ENCODE data around the gene PDXK. TPM values are rescaled to one million over a fixed set of nuclear protein-coding genes. Genes with fewer than 3 reads are reported as not detected.
A peak's percentile ranks its signal among the peaks of the same experiment; 100 is the strongest.

The PDXK gene
- total and polyA plus RNA-seq, 4 experiments from 2014 or later = 37.5 to 94.3 (median 77.4) TPM

- Histone ChIP-seq H3K27ac (ENCODE audit: low read depth, low read length) (no peak overlapping the region), H3K27me3 (ENCODE audit: insufficient read depth, low read length) (no peaks in the 10 kb centered on the region), H3K9me3 (ENCODE audit: control insufficient read depth in 1 of 2, low read length in 2 of 2) (no peaks in the 10 kb centered on the region), H3K4me3 (ENCODE audit: low read length in 2 of 2) (no peak overlapping the region), H3K4me1 (ENCODE audit: insufficient read depth, low read length) (peaks cover 14% of the 10 kb centered on the region), H3K36me3 (ENCODE audit: insufficient read depth, low read length) (no peaks in the 10 kb centered on the region)
- peaks cover 7 to 17% (median 13%) of the 10 kb centered on the region in 4 donors for H3K4me1 Mint-ChIP-seq
- intact Hi-C loops (cut with micrococcal nuclease) = no loop called here
- no peaks in the 10 kb centered on the region for H3K36me3 Mint-ChIP-seq
- peak overlapping the region in 2 of 7 donors; percentile 22 to 52 for H3K27ac Mint-ChIP-seq
- ChIA-PET POLR2A (ENCODE audit: partially characterized antibody) (no interaction called here), CTCF (ENCODE audit: partially characterized antibody) (no interaction called here)
- DNase-seq = no peak
- H3K9me3 Mint-ChIP-seq = no peaks in the 10 kb centered on the region
- no peaks in the 10 kb centered on the region for H3K27me3 Mint-ChIP-seq
- no peak overlapping the region for H3K4me3 Mint-ChIP-seq
Measured at GRCh38 chr21:43782431-43783097, 63.6 kb downstream of the PDXK start.

- H3K9me3 Mint-ChIP-seq = no peaks in the 10 kb centered on the region
- peak overlapping the region in 1 of 7 donors; percentile 52 for H3K27ac Mint-ChIP-seq
- H3K27me3 ChIP-seq (ENCODE audit: insufficient read depth, low read length) = no peaks in the 10 kb centered on the region
- peaks cover 7 to 12% (median 10%) of the 10 kb centered on the region in 4 donors for H3K4me1 Mint-ChIP-seq
- ChIA-PET POLR2A (ENCODE audit: partially characterized antibody) (no interaction called here), CTCF (ENCODE audit: partially characterized antibody) (no interaction called here)
- intact Hi-C loops (cut with micrococcal nuclease) = no loop called here
- no peaks in the 10 kb centered on the region for H3K27me3 Mint-ChIP-seq
- no peak overlapping the region for H3K27ac ChIP-seq (ENCODE audit: low read depth, low read length)
- H3K4me3 ChIP-seq (ENCODE audit: low read length in 2 of 2) = no peak overlapping the region
- no peak overlapping the region for H3K4me3 Mint-ChIP-seq
- DNase-seq = no peak
- peaks cover 10% of the 10 kb centered on the region for H3K4me1 ChIP-seq (ENCODE audit: insufficient read depth, low read length)
- H3K36me3 ChIP-seq (ENCODE audit: insufficient read depth, low read length) = no peaks in the 10 kb centered on the region
- H3K9me3 ChIP-seq (ENCODE audit: control insufficient read depth in 1 of 2, low read length in 2 of 2) = no peaks in the 10 kb centered on the region
- H3K36me3 Mint-ChIP-seq = no peaks in the 10 kb centered on the region
Measured at GRCh38 chr21:43783098-43783700, 64.3 kb downstream of the PDXK start.

- no peak overlapping the region for H3K27ac ChIP-seq (ENCODE audit: low read depth, low read length)
- H3K4me3 ChIP-seq (ENCODE audit: low read length in 2 of 2) = no peak overlapping the region
- peaks cover 0 to 1% (median 0%) of the 10 kb centered on the region in 8 donors for H3K9me3 Mint-ChIP-seq
- peaks cover 2 to 10% (median 4%) of the 10 kb centered on the region in 4 donors for H3K4me1 Mint-ChIP-seq
- no peaks in the 10 kb centered on the region for H3K27me3 Mint-ChIP-seq
- no peaks in the 10 kb centered on the region for H3K27me3 ChIP-seq (ENCODE audit: insufficient read depth, low read length)
- no peak overlapping the region for H3K4me3 Mint-ChIP-seq
- DNase-seq = no peak
- no peaks in the 10 kb centered on the region for H3K9me3 ChIP-seq (ENCODE audit: control insufficient read depth in 1 of 2, low read length in 2 of 2)
- H3K36me3 ChIP-seq (ENCODE audit: insufficient read depth, low read length) = no peaks in the 10 kb centered on the region
- ChIA-PET POLR2A (ENCODE audit: partially characterized antibody) (no interaction called here), CTCF (ENCODE audit: partially characterized antibody) (no interaction called here)
- intact Hi-C loops (cut with micrococcal nuclease) = no loop called here
- H3K27ac Mint-ChIP-seq = no peak overlapping the region
- H3K4me1 ChIP-seq (ENCODE audit: insufficient read depth, low read length) = peaks cover 9% of the 10 kb centered on the region
- peaks cover 0 to 7% of the 10 kb centered on the region in 2 donors for H3K36me3 Mint-ChIP-seq
Measured at GRCh38 chr21:43785134-43785533, 66.2 kb downstream of the PDXK start.

- H3K9me3 ChIP-seq (ENCODE audit: control insufficient read depth in 1 of 2, low read length in 2 of 2) = no peaks in the 10 kb centered on the region
- peak overlapping the region in 1 of 7 donors; percentile 49 for H3K27ac Mint-ChIP-seq
- no peaks in the 10 kb centered on the region for H3K27me3 Mint-ChIP-seq
- peaks cover 21% of the 10 kb centered on the region for H3K4me1 ChIP-seq (ENCODE audit: insufficient read depth, low read length)
- CTCF ChIA-PET (ENCODE audit: partially characterized antibody) = no interaction called here
- intact Hi-C loops (cut with micrococcal nuclease) = no loop called here
- POLR2A ChIA-PET (ENCODE audit: partially characterized antibody) = no interaction called here
- H3K4me3 ChIP-seq (ENCODE audit: low read length in 2 of 2) = no peak overlapping the region
- H3K4me3 Mint-ChIP-seq = peak overlapping the region in 4 of 8 donors; percentile 7 to 51 (median 22)
- H3K36me3 ChIP-seq (ENCODE audit: insufficient read depth, low read length) = peaks cover 3% of the 10 kb centered on the region
- H3K27me3 ChIP-seq (ENCODE audit: insufficient read depth, low read length) = no peaks in the 10 kb centered on the region
- DNase-seq = no peak
- no peak overlapping the region for H3K27ac ChIP-seq (ENCODE audit: low read depth, low read length)
- H3K4me1 Mint-ChIP-seq = peaks cover 8 to 20% (median 14%) of the 10 kb centered on the region in 4 donors
- peaks cover 0 to 1% (median 0%) of the 10 kb centered on the region in 8 donors for H3K9me3 Mint-ChIP-seq
- peaks cover 0 to 8% of the 10 kb centered on the region in 2 donors for H3K36me3 Mint-ChIP-seq
Measured at GRCh38 chr21:43786300-43786806, 67.4 kb downstream of the PDXK start.

- H3K36me3 Mint-ChIP-seq = peaks cover under 1 to 10% of the 10 kb centered on the region in 2 donors
- intact Hi-C loops (cut with micrococcal nuclease) = no loop called here
- Histone ChIP-seq H3K4me1 (ENCODE audit: insufficient read depth, low read length) (peaks cover 21% of the 10 kb centered on the region), H3K4me3 (ENCODE audit: low read length in 2 of 2) (no peak overlapping the region), H3K27ac (ENCODE audit: low read depth, low read length) (no peak overlapping the region), H3K36me3 (ENCODE audit: insufficient read depth, low read length) (peaks cover 4% of the 10 kb centered on the region), H3K9me3 (ENCODE audit: control insufficient read depth in 1 of 2, low read length in 2 of 2) (no peaks in the 10 kb centered on the region), H3K27me3 (ENCODE audit: insufficient read depth, low read length) (no peaks in the 10 kb centered on the region)
- peaks cover 10 to 22% (median 17%) of the 10 kb centered on the region in 4 donors for H3K4me1 Mint-ChIP-seq
- H3K27ac Mint-ChIP-seq = peak overlapping the region in 1 of 7 donors; percentile 49
- H3K27me3 Mint-ChIP-seq = no peaks in the 10 kb centered on the region
- DNase-seq = no peak
- peaks cover 0 to 1% (median 0%) of the 10 kb centered on the region in 8 donors for H3K9me3 Mint-ChIP-seq
- H3K4me3 Mint-ChIP-seq = no peak overlapping the region
- POLR2A ChIA-PET (ENCODE audit: partially characterized antibody) = no interaction called here
- CTCF ChIA-PET (ENCODE audit: partially characterized antibody) = no interaction called here
Measured at GRCh38 chr21:43786807-43787440, 68.0 kb downstream of the PDXK start.

GRCh38 chr21:43789276-43790009 is 70.5 kb downstream of the PDXK start, which contains the start of gene RRP1:
Gene RRP1 (plus strand): TSS chr21:43789577. CDS start chr21:43789630, 53 bp downstream.
- peaks cover 0 to 1% (median 0%) of the 10 kb centered on the region in 8 donors for H3K9me3 Mint-ChIP-seq
- H3K4me1 ChIP-seq (ENCODE audit: insufficient read depth, low read length) = peaks cover 21% of the 10 kb centered on the region
- peak within 1 kb of the TSS; percentile 89 to 96 (median 91) for H3K27ac Mint-ChIP-seq
- H3K36me3 ChIP-seq (ENCODE audit: insufficient read depth, low read length) = peaks cover 28% of the 10 kb centered on the region
- DNase-seq = peak; percentile 85 to 99 (median 95)
- peaks cover 10 to 25% of the 10 kb centered on the region in 2 donors for H3K36me3 Mint-ChIP-seq
- intact Hi-C loops (cut with micrococcal nuclease) = loop anchor here (1.0 to 2.0 kb wide), 3 partner anchors 13 to 223 kb away; partner anchors contain the start of genes CSTB and TRAPPC10
- H3K9me3 ChIP-seq (ENCODE audit: control insufficient read depth in 1 of 2, low read length in 2 of 2) = no peaks in the 10 kb centered on the region
- H3K4me3 ChIP-seq (ENCODE audit: low read length in 2 of 2) = peak within 1 kb of the TSS; percentile 80 to 90
- peaks cover 11 to 28% (median 21%) of the 10 kb centered on the region in 4 donors for H3K4me1 Mint-ChIP-seq
- POLR2A ChIA-PET (ENCODE audit: partially characterized antibody) = interaction anchor here (0.9 to 1.8 kb wide), 7 partner anchors 9 to 815 kb away, joined by 3 to 12 read pairs (median 4); partner anchors contain the start of gene PKNOX1
- H3K27me3 ChIP-seq (ENCODE audit: insufficient read depth, low read length) = no peaks in the 10 kb centered on the region
- CTCF ChIA-PET (ENCODE audit: partially characterized antibody) = interaction anchor here (0.6 to 1.7 kb wide), 12 partner anchors 10 to 936 kb away, joined by 3 to 9 read pairs (median 3); no protein-coding TSS in a partner anchor
- no peaks in the 10 kb centered on the region for H3K27me3 Mint-ChIP-seq
- H3K4me3 Mint-ChIP-seq = peak within 1 kb of the TSS; percentile 90 to 95 (median 91)
- H3K27ac ChIP-seq (ENCODE audit: low read depth, low read length) = peak within 1 kb of the TSS; percentile 72

Measured in CD4-positive, alpha-beta memory T cell (primary cell).